ENCODE results near the gene CXCL9. TPM values are rescaled to one million over a fixed set of nuclear protein-coding genes. Genes with fewer than 3 reads are reported as not detected.
"Not testable (repeated sequence)": the region's sequence is repeated elsewhere in the genome, so short reads cannot be mapped to it uniquely, and the experiment has no call there.

CXCL9 gene
- not detected in 2 replicates for total RNA-seq

DNA sequence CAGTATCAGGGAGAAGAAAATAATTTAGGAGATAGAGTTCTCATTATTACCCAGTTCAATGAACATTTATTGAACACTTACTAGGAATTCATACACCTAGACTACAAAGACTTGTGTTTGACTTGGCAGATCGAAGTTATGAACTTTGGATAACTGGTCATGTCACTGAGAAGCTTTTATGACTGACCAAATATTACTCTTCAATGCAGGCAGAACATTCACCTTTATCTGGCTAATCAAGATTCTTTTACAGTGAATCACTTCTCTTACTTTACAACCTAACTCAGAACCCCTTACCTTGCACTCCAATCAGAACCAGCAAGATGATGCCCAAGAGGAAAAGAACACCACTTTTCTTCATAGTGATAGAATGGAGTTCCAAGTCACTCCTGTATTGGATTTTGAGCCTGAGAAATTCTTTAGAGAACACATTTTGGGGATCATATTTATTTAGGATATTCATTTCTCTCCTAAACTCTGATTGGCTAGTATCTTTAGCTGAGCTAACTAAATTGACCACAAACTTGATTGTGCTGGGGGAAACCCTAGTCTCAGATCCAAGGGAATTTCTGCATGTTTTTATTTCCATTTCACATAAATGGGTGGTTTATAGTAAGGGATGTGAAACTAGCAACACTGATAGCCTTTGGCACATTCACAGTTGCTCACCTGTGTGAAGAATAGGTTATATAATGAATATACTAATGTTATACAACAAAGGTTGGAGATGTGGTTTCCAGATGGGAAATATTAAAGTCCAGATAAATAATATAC is at the start of gene CXCL9:
CXCL9 (minus strand) TSS at position 421 of the 774 bp plus-strand sequence; CDS start at position 361, 60 bp downstream.
- DNase-seq (ENCODE audit: extremely low read depth, low read depth, low spot score) = no peak

DNA sequence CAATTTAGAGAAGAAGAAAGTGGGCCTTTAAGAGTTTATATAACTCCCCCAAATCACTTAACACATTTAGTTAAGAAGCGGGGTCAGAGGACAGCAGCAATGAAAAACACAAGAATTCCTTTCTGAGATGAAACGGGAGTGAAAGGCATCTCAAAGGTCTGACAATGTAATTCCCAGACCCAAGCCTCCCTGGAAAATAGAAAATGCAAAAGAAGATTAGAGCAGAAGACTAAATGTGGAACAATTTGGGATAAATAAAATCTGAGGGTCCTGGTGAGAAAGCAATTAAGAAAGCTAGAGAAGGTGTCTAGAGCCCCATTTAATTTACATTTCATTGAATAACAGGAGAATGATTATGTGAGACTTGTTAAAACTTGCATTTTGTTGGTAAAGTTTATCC is 48.1 kb upstream of the CXCL9 start:
- DNase-seq (ENCODE audit: extremely low read depth, low read depth, low spot score) = no peak

DNA sequence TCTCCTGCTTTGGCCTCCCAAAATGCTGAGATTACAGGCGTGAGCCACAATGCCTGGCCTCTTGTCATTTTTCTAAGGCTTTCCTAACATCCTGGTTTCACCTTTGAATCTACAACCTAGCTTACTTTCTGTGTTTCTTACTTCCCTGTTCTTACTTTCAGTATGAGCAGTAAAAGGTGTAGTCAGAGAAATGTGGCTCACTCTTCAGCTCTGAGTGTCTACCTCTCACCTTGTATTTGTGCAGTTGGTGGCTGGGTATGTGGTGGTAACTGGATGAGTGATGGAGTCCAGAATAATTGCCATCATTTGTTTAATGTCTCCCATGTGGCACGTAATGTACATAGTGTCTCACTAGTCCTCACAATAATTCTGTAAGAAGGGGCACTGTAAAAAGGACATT is 47.7 kb upstream of the CXCL9 start:
- no peak for DNase-seq (ENCODE audit: extremely low read depth, low read depth, low spot score)

DNA sequence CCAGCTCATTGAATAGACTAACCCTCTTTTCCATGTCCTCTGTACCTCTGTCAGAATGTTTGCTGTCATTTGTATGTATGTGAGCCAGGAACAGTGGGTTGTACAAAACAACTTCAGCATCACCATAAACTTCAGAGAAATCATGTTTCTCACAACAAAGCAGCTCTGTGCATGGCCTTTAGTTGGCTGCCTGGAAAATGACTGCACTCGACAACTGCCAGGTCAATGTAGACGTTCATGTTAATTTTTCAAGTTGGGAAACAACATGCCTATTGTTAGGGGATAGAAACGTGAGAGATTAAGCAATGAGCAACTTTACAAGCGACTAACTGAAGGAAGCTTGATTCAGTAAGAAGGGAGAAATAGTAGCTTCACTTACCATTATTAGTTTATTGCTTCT is 46.4 kb upstream of the CXCL9 start:
- no peak for DNase-seq (ENCODE audit: extremely low read depth, low read depth, low spot score)

DNA sequence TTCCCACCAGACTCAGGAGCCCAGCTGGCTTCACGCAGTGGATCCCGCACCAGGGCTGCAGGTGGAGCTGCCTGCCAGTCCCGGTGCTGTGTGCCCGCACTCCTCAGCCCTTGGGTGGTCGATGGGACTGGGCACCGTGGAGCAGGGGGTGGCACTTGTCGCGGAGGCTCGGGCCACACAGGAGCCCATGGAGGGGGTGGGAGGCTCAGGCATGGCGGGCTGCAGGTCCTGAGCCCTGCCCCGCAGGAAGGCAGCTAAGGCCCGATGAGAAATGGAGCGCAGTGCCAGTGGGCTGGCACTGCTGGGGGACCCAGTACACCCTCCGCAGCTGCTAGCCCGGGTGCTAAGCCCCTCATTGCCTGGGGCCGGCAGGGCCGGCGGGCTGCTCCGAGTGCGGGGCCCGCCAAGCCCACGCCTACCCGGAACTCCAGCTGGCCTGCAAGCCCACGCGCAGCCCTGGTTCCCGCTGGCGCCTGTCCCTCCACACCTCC is 43.3 kb upstream of the CXCL9 start:
- DNase-seq (ENCODE audit: extremely low read depth, low read depth, low spot score) = not testable (repeated sequence)

DNA sequence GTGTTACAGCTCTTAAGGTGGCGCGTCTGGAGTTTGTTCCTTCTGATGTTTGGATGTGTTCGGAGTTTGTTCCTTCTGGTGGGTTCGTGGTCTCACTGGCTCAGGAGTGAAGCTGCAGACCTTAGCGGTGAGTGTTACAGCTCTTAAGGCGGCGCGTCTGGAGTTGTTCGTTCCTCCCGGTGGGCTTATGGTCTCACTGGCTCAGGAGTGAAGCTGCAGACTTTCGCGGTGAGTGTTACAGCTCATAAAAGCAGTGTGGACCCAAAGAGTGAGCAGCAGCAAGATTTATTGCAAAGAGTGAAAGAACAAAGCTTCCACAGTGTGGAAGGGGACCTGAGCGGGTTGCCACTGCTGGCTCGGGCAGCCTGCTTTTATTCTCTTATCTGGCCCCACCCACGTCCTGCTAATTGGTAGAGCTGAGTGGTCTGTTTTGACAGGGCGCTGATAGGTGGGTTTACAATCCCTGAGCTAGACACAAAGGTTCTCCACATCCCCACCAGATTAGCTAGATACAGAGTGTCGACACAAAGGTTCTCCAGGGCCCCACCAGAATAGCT is 42.6 kb upstream of the CXCL9 start:
- DNase-seq (ENCODE audit: extremely low read depth, low read depth, low spot score) = not testable (repeated sequence)

DNA sequence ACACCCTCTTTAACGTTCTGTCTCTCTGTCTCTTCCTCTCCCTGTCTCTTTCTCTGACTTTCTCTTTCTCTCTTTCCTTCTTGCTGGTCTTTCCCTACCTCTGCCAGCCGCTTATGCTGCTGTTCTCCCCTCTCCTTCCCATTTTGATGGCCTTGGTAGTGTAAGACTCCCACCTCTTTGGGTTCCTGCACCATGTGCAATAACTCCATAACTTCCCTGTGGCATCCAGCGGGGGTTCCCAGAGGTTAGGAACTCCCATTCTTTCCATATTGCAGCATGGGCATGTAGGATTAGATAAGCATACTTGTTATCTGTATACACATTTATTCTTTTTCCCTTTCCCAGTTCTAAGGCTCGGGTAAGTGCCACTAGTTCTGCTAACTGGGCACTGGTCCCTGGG is 37.4 kb upstream of the CXCL9 start:
- not testable (repeated sequence) for DNase-seq (ENCODE audit: extremely low read depth, low read depth, low spot score)

DNA sequence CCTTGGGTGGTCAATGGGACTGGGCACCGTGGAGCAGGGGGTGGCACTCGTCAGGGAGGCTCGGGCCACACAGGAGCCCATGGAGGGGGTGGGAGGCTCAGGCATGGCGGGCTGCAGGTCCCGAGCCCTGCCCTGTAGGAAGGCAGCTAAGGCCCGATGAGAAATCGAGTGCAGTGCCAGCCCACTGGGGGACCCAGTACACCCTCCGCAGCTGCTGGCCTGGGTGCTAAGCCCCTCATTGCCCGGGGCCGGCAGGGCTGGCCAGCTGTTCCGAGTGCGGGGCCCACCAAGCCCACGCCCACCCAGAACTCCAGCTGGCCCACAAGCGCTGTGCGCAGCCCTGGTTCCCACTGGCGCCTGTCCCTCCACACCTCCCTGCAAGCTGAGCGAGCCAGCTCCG is 36.0 kb upstream of the CXCL9 start:
- DNase-seq (ENCODE audit: extremely low read depth, low read depth, low spot score) = not testable (repeated sequence)

DNA sequence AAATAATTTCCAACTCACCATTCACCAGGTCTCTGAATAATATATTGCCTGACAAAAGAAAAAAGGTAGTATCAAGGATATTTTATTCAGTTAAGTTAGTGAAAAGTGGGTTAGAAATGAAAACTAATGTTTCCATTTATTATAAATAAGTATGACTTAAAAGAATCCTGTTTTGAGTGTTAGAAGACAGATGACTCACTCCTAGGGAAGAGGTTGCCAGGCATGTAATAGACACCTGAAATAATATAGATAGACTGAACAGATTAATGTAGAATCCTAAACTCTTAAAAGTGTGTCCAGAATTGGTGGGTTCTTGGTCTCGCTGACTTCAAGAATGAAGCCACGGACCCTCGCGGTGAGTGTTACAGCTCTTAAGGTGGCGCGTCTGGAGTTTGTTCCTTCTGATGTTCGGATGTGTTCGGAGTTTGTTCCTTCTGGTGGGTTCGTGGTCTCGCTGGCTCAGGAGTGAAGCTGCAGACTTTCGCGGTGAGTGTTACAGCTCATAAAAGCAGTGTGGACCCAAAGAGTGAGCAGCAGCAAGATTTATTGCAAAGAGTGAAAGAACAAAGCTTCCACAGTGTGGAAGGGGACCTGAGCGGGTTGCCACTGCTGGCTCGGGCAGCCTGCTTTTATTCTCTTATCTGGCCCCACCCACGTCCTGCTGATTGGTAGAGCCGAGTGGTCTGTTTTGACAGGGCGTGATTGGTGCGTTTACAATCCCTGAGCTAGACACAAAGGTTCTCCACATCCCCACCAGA is 35.1 kb upstream of the CXCL9 start:
- DNase-seq (ENCODE audit: extremely low read depth, low read depth, low spot score) = not testable (repeated sequence)

DNA sequence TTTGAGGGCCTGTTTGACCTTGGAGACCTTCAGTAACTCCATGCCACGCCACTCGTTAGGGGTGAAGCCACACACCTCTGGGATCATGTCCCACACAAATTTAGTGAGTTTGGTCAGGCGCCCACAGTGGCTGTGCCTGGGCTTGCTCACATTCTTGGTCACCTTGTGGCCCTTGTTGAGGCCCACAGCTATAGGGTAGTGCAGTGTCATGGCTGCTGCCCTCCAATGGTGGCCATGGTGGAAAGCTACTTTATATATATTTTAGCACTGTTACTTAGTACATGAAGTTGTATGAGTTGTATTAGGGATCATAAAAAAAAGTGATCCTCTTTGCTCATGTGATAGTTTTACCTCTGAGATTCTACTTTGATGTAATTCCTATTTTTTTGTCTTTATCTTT is 29.5 kb upstream of the CXCL9 start:
- DNase-seq (ENCODE audit: extremely low read depth, low read depth, low spot score) = no peak

DNA sequence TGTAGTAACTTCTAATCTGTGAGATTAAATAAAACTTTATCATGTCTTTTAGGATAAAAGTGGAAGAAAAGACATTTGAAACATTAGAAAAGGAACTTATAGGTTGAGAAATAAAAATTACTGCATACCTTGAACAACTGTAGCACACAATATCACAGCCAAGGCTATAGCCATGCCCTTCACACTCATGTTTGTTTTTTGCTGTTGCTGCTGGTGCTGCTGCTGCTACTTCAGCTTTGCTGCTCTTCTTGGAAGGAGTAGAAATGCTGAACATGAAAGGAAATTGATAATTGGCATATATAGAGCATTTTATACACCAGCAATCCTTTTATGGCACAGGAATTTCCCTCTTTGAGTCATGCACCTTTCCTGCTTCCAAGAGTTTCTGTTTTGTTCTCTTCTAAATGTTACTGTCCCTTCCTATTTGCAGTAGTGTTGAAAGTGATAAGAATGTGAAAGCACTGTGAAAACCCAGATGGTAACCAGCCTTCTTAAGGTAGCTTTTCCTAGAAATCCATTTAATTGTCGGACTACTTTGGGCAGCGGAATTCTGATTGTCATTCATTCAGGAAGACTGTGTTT is 28.6 kb upstream of the CXCL9 start, which contains the start of gene CXCL11:
CXCL11 (minus strand) TSS at position 272 of the 582 bp plus-strand sequence; CDS start at position 189, 83 bp downstream.
- peak; percentile 76 for DNase-seq (ENCODE audit: extremely low read depth, low read depth, low spot score)

DNA sequence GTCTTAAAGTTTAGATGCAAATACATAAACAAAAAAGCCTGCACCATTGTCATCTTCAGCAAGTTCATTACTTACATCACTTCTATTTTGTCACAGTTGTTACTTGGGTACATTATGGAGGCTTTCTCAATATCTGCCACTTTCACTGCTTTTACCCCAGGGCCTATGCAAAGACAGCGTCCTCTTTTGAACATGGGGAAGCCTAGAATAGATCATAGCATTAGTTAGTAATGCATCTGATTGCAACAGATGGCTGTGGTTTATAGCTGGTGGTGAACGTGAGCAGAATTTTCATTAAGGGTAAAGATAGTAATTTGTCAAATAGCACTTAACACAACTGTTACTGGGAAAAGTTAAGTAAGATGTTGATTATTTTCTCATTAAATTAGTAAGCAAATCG is 27.8 kb upstream of the CXCL9 start:
- DNase-seq (ENCODE audit: extremely low read depth, low read depth, low spot score) = no peak

DNA sequence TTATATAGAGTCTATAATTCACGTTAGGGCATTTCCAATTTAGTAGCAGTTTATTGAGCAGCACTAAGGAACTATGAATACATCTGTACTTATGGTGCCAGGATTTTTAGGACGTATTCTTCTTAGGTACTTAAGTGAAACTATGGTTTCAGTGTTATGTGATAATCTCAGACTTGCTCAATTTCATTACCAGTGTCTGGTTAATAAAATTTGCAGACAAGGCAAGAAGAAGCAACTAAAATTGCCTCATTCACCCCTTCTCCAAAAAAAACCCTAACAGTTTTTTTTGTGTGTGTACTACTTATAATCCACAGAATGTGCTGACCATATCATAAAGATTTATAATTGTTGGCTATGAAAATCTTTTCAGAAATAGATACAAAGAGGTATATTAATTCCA is 22.0 kb upstream of the CXCL9 start:
- no peak for DNase-seq (ENCODE audit: extremely low read depth, low read depth, low spot score)

DNA sequence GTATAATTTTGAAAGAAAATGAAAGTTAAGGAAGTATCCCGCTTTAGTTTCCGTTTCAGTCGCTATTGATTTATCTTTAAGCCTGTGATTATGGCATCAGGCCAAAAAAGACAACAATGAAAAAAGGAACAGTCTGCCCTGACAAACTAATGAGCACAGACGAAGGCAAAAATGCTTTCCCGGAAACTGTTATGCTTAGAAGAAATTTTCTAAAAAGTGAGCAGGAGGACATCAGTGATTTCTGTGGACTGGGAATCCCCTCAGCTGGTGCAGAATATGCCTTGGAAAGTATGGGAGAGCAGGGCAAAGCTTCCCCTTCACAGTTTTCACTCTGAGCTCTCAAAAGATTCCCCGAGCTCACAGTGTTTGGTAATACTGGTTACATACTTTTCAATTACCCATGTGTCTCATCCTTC is 21.0 kb upstream of the CXCL9 start:
- DNase-seq (ENCODE audit: extremely low read depth, low read depth, low spot score) = peak; percentile 29

DNA sequence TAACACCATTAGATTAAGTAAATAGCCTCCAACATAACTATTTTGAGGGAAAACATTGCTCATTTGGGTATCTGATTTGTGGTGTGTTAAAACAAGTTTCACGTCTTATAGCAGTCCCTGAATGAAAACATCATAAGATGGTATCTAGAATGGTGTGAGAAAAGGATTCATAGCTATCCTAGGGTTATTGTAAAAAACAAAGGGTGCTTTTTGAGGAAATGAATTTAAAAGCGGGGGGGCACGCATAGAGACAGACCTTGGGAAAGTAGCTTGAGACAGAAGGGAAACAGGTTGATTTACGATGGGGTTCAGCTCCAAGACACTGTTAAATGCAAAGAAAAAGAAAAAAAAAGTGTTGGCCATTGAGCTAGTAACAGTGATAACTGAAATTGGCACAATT is 16.8 kb upstream of the CXCL9 start:
- no peak for DNase-seq (ENCODE audit: extremely low read depth, low read depth, low spot score)

DNA sequence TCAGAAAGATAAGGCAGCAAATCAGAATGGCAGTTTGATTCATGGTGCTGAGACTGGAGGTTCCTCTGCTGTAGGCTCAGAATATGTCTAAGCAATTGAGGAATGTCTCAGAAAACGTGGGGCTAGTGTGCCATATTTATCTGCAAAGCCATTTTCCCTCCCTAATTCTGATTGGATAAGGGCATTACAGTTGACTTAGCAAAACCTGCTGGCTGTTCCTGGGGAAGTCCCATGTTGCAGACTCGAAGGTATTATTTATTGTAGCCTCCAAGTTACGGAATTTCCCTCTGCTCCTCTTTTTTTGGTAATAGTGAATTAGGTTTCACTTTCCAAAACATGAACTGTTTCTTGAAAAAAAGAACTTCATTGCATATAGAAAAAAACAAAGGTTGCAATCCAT is 16.1 kb upstream of the CXCL9 start, which contains the start of gene CXCL10:
CXCL10 (minus strand) TSS at position 109 of the 400 bp plus-strand sequence; CDS start at position 43, 66 bp downstream.
- DNase-seq (ENCODE audit: extremely low read depth, low read depth, low spot score) = no peak

DNA sequence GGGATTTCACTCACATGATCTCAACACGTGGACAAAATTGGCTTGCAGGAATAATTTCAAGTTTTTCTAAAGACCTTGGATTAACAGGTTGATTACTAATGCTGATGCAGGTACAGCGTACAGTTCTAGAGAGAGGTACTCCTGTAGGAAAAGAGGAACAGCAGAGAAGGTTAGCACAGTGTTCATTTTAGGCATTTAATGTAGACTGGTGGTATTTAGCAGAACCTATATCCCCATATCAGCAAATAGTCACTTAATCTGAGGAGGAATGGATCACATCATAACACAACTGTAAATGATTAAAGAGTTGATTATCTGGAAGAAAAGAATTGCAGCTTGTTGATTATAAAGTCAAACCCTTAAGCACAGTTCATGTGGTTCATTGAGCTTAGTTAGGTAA is 15.4 kb upstream of the CXCL9 start:
- no peak for DNase-seq (ENCODE audit: extremely low read depth, low read depth, low spot score)

DNA sequence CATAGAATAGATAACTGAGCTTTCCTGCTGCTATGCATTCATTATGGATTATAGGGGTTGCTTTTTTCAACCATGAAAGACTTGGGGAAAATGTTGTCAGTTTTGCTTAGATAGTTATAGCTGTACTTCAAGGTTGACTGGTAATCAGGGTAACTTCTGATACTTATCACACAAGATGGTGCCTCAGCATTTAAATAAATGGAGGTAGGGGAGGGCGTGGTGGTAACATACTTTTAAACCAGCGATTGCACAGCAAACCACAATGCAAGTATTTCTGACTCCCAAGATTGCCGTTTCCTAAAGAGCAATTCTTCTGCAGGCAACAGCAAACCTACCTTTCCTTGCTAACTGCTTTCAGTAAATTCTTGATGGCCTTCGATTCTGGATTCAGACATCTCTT is 14.7 kb upstream of the CXCL9 start:
- DNase-seq (ENCODE audit: extremely low read depth, low read depth, low spot score) = no peak

DNA sequence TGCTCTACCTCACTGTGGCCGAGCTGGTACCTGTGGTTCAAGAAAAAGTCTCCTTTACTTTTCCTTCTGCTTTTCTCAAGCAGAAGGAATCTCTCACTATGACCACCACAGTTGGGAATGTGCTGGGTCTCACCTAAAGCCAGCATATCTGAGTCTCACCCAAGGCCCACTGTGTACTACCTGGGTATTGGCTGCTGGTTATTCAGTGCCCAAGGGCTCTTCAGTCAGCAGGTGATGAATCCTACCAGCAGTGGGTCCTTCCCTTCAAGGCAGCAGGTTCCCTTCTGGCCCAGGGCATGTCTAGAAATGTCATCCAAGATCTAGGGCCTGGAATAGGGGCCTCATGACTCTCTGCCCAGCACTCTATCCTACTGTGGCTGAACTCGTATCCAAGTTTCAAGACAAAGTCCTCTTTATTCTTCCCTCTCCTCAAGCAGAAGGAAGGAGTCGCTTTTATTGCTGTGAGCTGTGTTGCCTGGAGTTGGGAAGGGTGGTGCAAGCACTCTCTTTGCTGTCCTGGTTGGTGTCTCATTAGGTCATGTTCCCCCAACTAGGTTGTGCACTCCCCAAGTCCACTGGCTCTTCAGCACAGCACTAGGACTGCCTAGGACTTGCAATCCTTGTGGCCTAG is 9.9 kb upstream of the CXCL9 start:
- DNase-seq (ENCODE audit: extremely low read depth, low read depth, low spot score) = no peak

DNA sequence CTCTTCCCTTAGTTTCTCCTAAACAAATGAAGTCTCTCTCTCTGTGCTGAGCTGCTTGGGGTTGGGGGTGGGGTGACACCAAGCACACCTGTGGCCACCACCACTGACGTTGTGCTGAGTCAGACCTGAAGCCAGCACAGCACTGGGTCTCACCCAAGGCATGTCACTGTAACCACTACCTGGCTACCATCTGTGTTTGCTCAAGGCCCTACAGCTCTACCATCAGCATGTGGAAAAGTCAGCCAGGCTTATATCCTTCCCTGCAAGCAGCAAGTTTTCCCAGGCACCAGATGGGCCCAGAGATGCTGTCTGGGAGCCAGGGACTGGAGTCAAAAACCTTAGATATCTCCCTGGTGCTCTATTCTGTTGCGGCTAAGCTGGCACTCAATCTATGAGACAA is 9.1 kb upstream of the CXCL9 start:
- DNase-seq (ENCODE audit: extremely low read depth, low read depth, low spot score) = no peak

DNA sequence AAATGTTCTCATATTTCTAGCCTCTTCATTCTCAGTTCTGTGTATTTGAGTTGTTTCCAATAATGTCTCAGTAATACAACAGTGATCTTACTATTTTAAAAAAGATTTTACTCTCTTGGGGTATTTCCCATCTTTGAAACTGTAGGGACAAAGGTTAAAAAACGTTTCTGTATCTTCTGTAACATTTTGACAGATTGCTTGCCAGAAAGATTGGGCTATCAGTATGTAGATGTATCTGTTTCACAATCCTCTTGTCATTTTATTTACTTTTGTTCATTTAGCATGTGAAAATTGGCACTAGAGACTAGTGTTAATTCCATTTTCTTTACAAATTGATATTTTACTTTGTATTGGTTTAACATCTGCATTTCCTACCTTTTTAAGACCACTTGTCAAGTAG is 6.2 kb upstream of the CXCL9 start:
- DNase-seq (ENCODE audit: extremely low read depth, low read depth, low spot score) = no peak
